ENCODE results near the gene TM4SF18.

DNA sequence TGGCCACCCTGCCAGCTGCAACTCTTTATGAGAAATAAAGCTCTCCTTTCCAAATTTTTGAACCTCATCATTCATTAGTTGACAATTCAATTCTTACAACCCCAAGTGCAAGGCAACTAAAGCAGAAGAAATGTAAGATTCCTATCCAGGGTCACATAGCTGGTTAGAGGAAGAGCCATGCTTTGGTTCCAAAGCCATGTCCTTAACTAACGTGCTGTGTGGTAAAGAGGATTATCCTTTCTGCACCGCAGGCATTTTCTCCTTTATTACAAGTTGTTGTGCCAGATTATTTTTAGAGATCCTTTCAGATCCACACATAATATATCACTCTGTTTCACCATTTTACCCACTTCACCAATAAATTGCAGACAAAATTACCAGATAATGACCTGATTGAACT is 36.5 kb downstream of the TM4SF18 start:
- TF ChIP-seq GATA2 (IDR thresholded peaks at IDR 0.05; ENCODE audit: low read depth, low read length) = no peak
- TF ChIP-seq GATA3 (IDR thresholded peaks at IDR 0.05; ENCODE audit: low read depth, low read length) = no peak
